ENCODE measurements around the gene PIK3AP1. TPM values are rescaled to one million over a fixed set of nuclear protein-coding genes. Genes with fewer than 3 reads are reported as not detected.

PIK3AP1 gene
- total RNA-seq, 1 experiment from 2014 or later = 7.1 TPM

DNA sequence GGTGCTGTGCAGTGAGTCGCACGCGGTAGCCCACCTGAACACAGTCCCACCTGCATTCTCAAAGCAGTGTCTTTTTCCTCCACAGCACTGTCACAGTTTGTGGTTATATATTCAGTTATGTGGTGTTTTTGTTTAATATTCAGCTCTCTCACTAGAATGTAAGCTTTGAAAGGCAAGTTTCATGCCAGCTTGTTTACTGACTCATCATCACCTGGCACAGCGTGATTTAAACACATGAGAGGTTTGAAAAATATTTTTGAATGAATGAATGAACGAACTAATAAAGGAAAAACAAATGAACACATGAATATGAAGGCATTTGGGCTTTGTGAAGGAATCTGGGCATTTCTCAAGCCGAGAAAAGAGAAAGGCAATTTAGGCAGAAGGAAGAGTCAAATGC, 81.6 kb downstream of the PIK3AP1 start:
- ATAC-seq = no peak
- Histone ChIP-seq H3K4me3 (replicated peaks in 1 of 2; ENCODE audit: low read depth in 1 of 2, low read length in 2 of 2) (no peak overlapping the region), H3K4me1 (ENCODE audit: control insufficient read depth in 1 of 2, insufficient read depth in 2 of 2, low read length in 2 of 2) (peaks cover 3 to 11% of the 10 kb centered on the region in 2 experiments; a peak in 3 of 4 replicates), H4K20me1 (ENCODE audit: insufficient read depth) (no peaks in the 10 kb centered on the region), H3K9me2 (ENCODE audit: insufficient read depth) (no peaks in the 10 kb centered on the region), H3K9me3 (ENCODE audit: control insufficient read depth in 1 of 2, insufficient read depth in 1 of 2, low read depth in 1 of 2, low read length in 2 of 2) (no peaks in the 10 kb centered on the region), H2AFZ (ENCODE audit: low read depth, low read length, poor library complexity, severe bottlenecking) (no peak overlapping the region), H3K36me3 (ENCODE audit: control insufficient read depth in 1 of 2, insufficient read depth in 2 of 2, low read length in 2 of 2) (no peaks in the 10 kb centered on the region), H3K9ac (ENCODE audit: low read length) (no peak overlapping the region), H3K79me2 (ENCODE audit: insufficient read depth, low read length) (no peaks in the 10 kb centered on the region), H3K27ac (ENCODE audit: low read depth, low read length) (no peak overlapping the region), H3K27me3 (ENCODE audit: insufficient read depth, low read length) (no peaks in the 10 kb centered on the region), H3K4me2 (ENCODE audit: low read length) (no peak overlapping the region)
- ChIA-PET CTCF (no interaction called here), RAD21 (ENCODE audit: low non-redundant PET in 1 of 2, low total read pairs in 2 of 2, uncharacterized antibody in 2 of 2, unreplicated experiment in 2 of 2) (no interaction called here), POLR2A (no interaction called here)
- intact Hi-C loops (cut with micrococcal nuclease) = no loop called here
- TF ChIP-seq POLR2A (IDR thresholded peaks at IDR 0.05; ENCODE audit: borderline replicate concordance, extremely low read depth, insufficient read depth, insufficient read length) = no peak
- no peak for TF ChIP-seq SRF (IDR thresholded peaks at IDR 0.05; ENCODE audit: low read depth)
- TF ChIP-seq, protein P1, sequence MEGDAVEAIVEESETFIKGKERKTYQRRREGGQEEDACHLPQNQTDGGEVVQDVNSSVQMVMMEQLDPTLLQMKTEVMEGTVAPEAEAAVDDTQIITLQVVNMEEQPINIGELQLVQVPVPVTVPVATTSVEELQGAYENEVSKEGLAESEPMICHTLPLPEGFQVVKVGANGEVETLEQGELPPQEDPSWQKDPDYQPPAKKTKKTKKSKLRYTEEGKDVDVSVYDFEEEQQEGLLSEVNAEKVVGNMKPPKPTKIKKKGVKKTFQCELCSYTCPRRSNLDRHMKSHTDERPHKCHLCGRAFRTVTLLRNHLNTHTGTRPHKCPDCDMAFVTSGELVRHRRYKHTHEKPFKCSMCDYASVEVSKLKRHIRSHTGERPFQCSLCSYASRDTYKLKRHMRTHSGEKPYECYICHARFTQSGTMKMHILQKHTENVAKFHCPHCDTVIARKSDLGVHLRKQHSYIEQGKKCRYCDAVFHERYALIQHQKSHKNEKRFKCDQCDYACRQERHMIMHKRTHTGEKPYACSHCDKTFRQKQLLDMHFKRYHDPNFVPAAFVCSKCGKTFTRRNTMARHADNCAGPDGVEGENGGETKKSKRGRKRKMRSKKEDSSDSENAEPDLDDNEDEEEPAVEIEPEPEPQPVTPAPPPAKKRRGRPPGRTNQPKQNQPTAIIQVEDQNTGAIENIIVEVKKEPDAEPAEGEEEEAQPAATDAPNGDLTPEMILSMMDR (IDR thresholded peaks at IDR 0.05 in 2 of 3, conservative IDR thresholded peaks at IDR 0.05 in 1 of 3; ENCODE audit: borderline replicate concordance in 1 of 3, insufficient read depth in 1 of 3, low read depth in 2 of 3, low read length in 2 of 3) = no peak
- TF ChIP-seq, protein P2, sequence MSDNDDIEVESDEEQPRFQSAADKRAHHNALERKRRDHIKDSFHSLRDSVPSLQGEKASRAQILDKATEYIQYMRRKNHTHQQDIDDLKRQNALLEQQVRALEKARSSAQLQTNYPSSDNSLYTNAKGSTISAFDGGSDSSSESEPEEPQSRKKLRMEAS (IDR thresholded peaks at IDR 0.05) = no peak
- TF ChIP-seq RAD21 (IDR thresholded peaks at IDR 0.05; ENCODE audit: low read depth) = no peak
- no peak for TF ChIP-seq TCF7L2 (IDR thresholded peaks at IDR 0.05; ENCODE audit: borderline replicate concordance, extremely low read depth, insufficient read depth, insufficient read length)
- TF ChIP-seq CBX3 (IDR thresholded peaks at IDR 0.05; ENCODE audit: low read depth) = no peak
- TF ChIP-seq, protein P3, sequence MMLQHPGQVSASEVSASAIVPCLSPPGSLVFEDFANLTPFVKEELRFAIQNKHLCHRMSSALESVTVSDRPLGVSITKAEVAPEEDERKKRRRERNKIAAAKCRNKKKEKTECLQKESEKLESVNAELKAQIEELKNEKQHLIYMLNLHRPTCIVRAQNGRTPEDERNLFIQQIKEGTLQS (IDR thresholded peaks at IDR 0.05) = no peak
- TF ChIP-seq SP1 (IDR thresholded peaks at IDR 0.05; ENCODE audit: low read depth) = no peak
- TF ChIP-seq YY1 (IDR thresholded peaks at IDR 0.05; ENCODE audit: extremely low read depth, insufficient replicate concordance, low read depth, low read length) = no peak
- TF ChIP-seq, protein P4, sequence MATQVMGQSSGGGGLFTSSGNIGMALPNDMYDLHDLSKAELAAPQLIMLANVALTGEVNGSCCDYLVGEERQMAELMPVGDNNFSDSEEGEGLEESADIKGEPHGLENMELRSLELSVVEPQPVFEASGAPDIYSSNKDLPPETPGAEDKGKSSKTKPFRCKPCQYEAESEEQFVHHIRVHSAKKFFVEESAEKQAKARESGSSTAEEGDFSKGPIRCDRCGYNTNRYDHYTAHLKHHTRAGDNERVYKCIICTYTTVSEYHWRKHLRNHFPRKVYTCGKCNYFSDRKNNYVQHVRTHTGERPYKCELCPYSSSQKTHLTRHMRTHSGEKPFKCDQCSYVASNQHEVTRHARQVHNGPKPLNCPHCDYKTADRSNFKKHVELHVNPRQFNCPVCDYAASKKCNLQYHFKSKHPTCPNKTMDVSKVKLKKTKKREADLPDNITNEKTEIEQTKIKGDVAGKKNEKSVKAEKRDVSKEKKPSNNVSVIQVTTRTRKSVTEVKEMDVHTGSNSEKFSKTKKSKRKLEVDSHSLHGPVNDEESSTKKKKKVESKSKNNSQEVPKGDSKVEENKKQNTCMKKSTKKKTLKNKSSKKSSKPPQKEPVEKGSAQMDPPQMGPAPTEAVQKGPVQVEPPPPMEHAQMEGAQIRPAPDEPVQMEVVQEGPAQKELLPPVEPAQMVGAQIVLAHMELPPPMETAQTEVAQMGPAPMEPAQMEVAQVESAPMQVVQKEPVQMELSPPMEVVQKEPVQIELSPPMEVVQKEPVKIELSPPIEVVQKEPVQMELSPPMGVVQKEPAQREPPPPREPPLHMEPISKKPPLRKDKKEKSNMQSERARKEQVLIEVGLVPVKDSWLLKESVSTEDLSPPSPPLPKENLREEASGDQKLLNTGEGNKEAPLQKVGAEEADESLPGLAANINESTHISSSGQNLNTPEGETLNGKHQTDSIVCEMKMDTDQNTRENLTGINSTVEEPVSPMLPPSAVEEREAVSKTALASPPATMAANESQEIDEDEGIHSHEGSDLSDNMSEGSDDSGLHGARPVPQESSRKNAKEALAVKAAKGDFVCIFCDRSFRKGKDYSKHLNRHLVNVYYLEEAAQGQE (IDR thresholded peaks at IDR 0.05; ENCODE audit: low read depth) = no peak
- no peak for TF ChIP-seq CEBPB (IDR thresholded peaks at IDR 0.05; ENCODE audit: low read depth)
- TF ChIP-seq POLR2AphosphoS5 (IDR thresholded peaks at IDR 0.05; ENCODE audit: low read depth, low read length) = no peak
- no peak for DNase-seq (ENCODE audit: low read depth, low spot score)
- no TSS peak for BruUV-seq (replicated peaks)

Data from HCT116 (cell line).